Measurements from ENCODE around the gene ZNF765. TPM values are rescaled to one million over a fixed set of nuclear protein-coding genes. Genes with fewer than 3 reads are reported as not detected.
A peak's percentile ranks its signal among the peaks of the same experiment; 100 is the strongest.
"Not testable (repeated sequence)": the region's sequence is repeated elsewhere in the genome, so short reads cannot be mapped to it uniquely, and the experiment has no call there.

The ZNF765 gene
- total and polyA plus RNA-seq, 2 donors (not counting 3 experiments of a cell fraction or from before 2014, with no cell fraction given): 2.5 to 7.7 TPM

- TF ChIP-seq MYC (IDR thresholded peaks at IDR 0.05; ENCODE audit: low read depth, low read length): no peak
- TF ChIP-seq POLR2AphosphoS5 (IDR thresholded peaks at IDR 0.05; ENCODE audit: insufficient read depth, low read depth, low read length): no peak
- no peak for TF ChIP-seq FOS (IDR thresholded peaks at IDR 0.05; ENCODE audit: borderline replicate concordance, insufficient read depth, low read length)
- TF ChIP-seq EZH2 (IDR thresholded peaks at IDR 0.05; ENCODE audit: borderline replicate concordance, low read depth, low read length, severe bottlenecking): no peak
- no peak for TF ChIP-seq CTCF (IDR thresholded peaks at IDR 0.05; ENCODE audit: extremely low read depth in 1 of 2, insufficient read depth in 1 of 2, low read depth in 1 of 2, low read length in 2 of 2)
- TF ChIP-seq POLR2A (IDR thresholded peaks at IDR 0.05; ENCODE audit: low read depth, low read length): no peak
- no peak for TF ChIP-seq JUN (IDR thresholded peaks at IDR 0.05; ENCODE audit: borderline replicate concordance, insufficient read depth, insufficient read length, low read depth)
- no peak for TF ChIP-seq MAX (IDR thresholded peaks at IDR 0.05; ENCODE audit: insufficient read depth, insufficient read length)
- no peak for TF ChIP-seq GATA2 (IDR thresholded peaks at IDR 0.05; ENCODE audit: insufficient read depth, insufficient read length, low read depth, low read length)
- no peaks in the 10 kb centered on the region for H3K9me3 ChIP-seq (replicated peaks; ENCODE audit: control insufficient read depth, insufficient read depth, low read length)
- no peaks in the 10 kb centered on the region for H3K9me1 ChIP-seq (replicated peaks; ENCODE audit: control insufficient read depth, extremely low read depth, insufficient read depth, low read length)
- H2AFZ ChIP-seq (ENCODE audit: low read depth, low read length): peak overlapping the region; percentile 99
- DNase-seq (ENCODE audit: low read depth, low spot score) (no peak), FAIRE-seq (no peak)
- no TSS peak for BruUV-seq (replicated peaks)
- dilution Hi-C loops (cut with MboI; ENCODE audit: extremely low pct_ligation_motif_present, low sequenced_read_pairs) (no loop called here), intact Hi-C loops (cut with micrococcal nuclease) (loop anchor here (2.0 to 10.0 kb wide), 4 partner anchors 30 to 200 kb away; partner anchors contain the start of genes ZNF525, ZNF665 and ZNF813)
- H3K9ac ChIP-seq (replicated peaks; ENCODE audit: extremely low read depth, insufficient read depth, low read length): peak overlapping the region; percentile 5
- ChIA-PET CTCF (interaction anchor here (1.5 to 1.6 kb wide), 2 partner anchors 31 to 199 kb away, joined by 8 to 10 read pairs; no protein-coding TSS in a partner anchor), POLR2A (no interaction called here)
- peaks cover 5% of the 10 kb centered on the region for H3K4me1 ChIP-seq (ENCODE audit: control insufficient read depth, extremely low read depth, insufficient read depth, low read length)
- peak overlapping the region; percentile 21 for H3K27ac ChIP-seq (ENCODE audit: insufficient read depth, low read depth, low read length)
- H3K4me3 ChIP-seq (replicated peaks in 1 of 3; ENCODE audit: insufficient read depth in 1 of 3, low read depth in 1 of 3, low read length in 3 of 3): peak overlapping the region; percentile 27 to 93 (median 44)
- H3K79me2 ChIP-seq (ENCODE audit: control insufficient read depth, insufficient read depth, low read length): peaks cover 3% of the 10 kb centered on the region
- no peaks in the 10 kb centered on the region for H4K20me1 ChIP-seq (replicated peaks; ENCODE audit: control insufficient read depth, extremely low read depth, insufficient read depth, low read length)
- no peaks in the 10 kb centered on the region for H3K27me3 ChIP-seq (ENCODE audit: control insufficient read depth in 2 of 2, insufficient read depth in 2 of 2, low read length in 2 of 2)
- H3K4me2 ChIP-seq (ENCODE audit: insufficient read depth, low read length): peak overlapping the region; percentile 73
- peaks cover 0 to 2% of the 10 kb centered on the region in 2 experiments for H3K36me3 ChIP-seq (ENCODE audit: control insufficient read depth in 2 of 2, extremely low read depth in 1 of 2, insufficient read depth in 2 of 2, low read length in 2 of 2)
Observed at GRCh38 chr19:53394522-53394973, 401 bp upstream of the ZNF765 start.

GRCh38 chr19:53395840-53396524 is 1.0 kb downstream of the ZNF765 start:
- peak overlapping the region; percentile 71 for H3K27ac ChIP-seq (ENCODE audit: insufficient read depth, low read depth, low read length)
- H4K20me1 ChIP-seq (replicated peaks; ENCODE audit: control insufficient read depth, extremely low read depth, insufficient read depth, low read length); CTCF ChIA-PET; POLR2A ChIA-PET; H3K9me3 ChIP-seq (replicated peaks; ENCODE audit: control insufficient read depth, insufficient read depth, low read length); H3K4me1 ChIP-seq (ENCODE audit: control insufficient read depth, extremely low read depth, insufficient read depth, low read length); H3K9me1 ChIP-seq (replicated peaks; ENCODE audit: control insufficient read depth, extremely low read depth, insufficient read depth, low read length); H3K36me3 ChIP-seq (ENCODE audit: control insufficient read depth in 2 of 2, extremely low read depth in 1 of 2, insufficient read depth in 2 of 2, low read length in 2 of 2); H3K27me3 ChIP-seq (ENCODE audit: control insufficient read depth in 2 of 2, insufficient read depth in 2 of 2, low read length in 2 of 2); H3K79me2 ChIP-seq (ENCODE audit: control insufficient read depth, insufficient read depth, low read length); dilution Hi-C loops (cut with MboI; ENCODE audit: extremely low pct_ligation_motif_present, low sequenced_read_pairs); BruUV-seq (replicated peaks); FAIRE-seq; DNase-seq (ENCODE audit: low read depth, low spot score): not testable (repeated sequence)
- peak overlapping the region; percentile 78 for H3K4me2 ChIP-seq (ENCODE audit: insufficient read depth, low read length)
- H3K9ac ChIP-seq (replicated peaks; ENCODE audit: extremely low read depth, insufficient read depth, low read length): peak overlapping the region; percentile 73
- H2AFZ ChIP-seq (ENCODE audit: low read depth, low read length): peak overlapping the region; percentile 95
- intact Hi-C loops (cut with micrococcal nuclease): loop anchor here (2.0 to 10.0 kb wide), 5 partner anchors 31 to 201 kb away; partner anchors contain the start of genes ZNF525, ZNF665, ZNF761 and ZNF813
- H3K4me3 ChIP-seq (replicated peaks in 1 of 3; ENCODE audit: insufficient read depth in 1 of 3, low read depth in 1 of 3, low read length in 3 of 3): peak overlapping the region; percentile 88 to 95 (median 93)
